GM18873 (cell line): ENCODE results near the gene WDR1.

Experiments used
- ATAC-seq: cut with Tn5 transposase; IDR thresholded peaks from one replicate; pipeline ENCODE4 v1.9.1; 2021; ENCODE audit warnings: mild to moderate bottlenecking, moderate library complexity, moderate number of reproducible peaks; ENCODE audit not compliant: unreplicated experiment, low FRiP score

The WDR1 gene, protein sequence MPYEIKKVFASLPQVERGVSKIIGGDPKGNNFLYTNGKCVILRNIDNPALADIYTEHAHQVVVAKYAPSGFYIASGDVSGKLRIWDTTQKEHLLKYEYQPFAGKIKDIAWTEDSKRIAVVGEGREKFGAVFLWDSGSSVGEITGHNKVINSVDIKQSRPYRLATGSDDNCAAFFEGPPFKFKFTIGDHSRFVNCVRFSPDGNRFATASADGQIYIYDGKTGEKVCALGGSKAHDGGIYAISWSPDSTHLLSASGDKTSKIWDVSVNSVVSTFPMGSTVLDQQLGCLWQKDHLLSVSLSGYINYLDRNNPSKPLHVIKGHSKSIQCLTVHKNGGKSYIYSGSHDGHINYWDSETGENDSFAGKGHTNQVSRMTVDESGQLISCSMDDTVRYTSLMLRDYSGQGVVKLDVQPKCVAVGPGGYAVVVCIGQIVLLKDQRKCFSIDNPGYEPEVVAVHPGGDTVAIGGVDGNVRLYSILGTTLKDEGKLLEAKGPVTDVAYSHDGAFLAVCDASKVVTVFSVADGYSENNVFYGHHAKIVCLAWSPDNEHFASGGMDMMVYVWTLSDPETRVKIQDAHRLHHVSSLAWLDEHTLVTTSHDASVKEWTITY

DNA sequence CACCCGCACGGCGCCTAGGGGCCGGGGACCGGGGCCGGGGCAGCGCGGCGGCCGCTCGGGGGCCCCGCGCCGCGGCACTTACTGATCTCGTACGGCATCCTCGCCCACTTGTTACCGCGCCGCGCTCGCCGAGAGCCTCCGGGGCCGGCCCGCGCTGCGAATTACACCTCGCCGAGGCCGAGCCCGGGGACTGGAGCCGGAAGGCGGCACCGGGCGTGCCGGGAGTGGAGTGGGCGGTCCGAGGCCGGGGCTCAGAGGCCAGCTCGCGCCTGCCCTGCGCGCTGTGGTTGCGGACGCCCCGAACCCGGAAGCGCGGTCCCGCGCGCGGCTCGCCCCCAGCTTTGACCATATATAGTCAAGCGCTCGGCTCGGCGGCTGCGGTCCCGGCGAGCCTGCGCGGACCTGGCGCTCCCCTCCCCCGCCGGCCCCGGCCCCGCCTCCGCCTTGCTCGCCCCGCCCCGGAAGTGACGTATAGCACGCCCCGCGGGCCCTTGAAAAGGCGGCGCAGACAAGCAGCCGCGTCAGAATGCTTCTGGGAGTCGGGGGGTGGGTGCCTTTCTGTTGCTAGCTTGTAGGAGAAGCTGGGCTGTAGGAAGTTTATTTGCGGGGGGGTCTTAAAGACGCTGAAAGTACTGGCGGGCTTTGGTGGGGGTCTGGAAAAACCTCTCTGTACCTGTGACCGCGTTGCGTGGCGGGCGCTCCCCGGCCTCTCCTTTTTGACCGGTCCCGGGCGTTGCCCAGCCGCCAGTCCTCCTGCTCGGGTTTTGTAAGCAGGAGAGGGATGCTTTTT is at the start of gene WDR1:
Gene WDR1, minus strand, starts transcription at position 231 of the 790 bp plus-strand sequence. Its CDS starts 133 bp downstream, at position 98.
- peak; percentile 80 for ATAC-seq

DNA sequence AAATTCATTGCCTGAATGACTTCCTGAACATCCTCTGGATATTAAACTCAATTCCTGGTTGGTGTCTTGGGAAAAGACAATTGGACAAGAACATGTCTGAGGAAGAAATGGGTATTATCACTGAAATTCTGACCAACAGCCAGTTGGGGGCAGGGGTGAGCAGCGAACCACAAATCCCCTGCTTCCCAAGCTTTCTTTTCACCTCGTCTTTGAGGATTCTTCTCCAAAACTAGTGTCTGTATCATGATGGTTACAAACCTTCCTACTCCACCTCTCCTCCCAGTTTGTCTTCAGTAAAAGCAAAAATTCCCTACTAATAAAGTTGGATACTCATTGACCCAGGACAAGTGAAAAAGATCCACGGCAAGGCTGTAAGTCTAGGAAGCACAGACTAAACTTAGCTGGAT is 48.3 kb upstream of the WDR1 start:
- ATAC-seq: no peak

DNA sequence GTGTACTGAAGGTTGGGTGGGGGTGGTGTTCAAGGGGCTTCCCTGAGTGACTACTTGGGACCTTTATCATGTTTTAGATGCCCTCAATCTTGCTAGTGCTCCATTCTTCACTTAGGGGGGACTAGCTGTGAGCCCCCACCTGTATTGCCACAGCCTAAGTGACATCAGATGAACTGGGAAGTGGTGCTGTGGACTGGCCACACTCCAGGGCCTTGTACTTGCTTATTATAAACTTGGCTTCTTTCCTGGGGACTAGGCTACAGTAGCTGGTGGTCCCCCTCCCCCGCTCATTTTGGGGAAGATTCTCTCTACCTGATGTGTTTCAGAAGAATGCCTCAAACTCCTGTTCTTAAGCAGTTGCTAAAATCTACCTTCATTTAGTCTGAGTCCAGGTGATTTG is 46.7 kb upstream of the WDR1 start:
- no peak for ATAC-seq

DNA sequence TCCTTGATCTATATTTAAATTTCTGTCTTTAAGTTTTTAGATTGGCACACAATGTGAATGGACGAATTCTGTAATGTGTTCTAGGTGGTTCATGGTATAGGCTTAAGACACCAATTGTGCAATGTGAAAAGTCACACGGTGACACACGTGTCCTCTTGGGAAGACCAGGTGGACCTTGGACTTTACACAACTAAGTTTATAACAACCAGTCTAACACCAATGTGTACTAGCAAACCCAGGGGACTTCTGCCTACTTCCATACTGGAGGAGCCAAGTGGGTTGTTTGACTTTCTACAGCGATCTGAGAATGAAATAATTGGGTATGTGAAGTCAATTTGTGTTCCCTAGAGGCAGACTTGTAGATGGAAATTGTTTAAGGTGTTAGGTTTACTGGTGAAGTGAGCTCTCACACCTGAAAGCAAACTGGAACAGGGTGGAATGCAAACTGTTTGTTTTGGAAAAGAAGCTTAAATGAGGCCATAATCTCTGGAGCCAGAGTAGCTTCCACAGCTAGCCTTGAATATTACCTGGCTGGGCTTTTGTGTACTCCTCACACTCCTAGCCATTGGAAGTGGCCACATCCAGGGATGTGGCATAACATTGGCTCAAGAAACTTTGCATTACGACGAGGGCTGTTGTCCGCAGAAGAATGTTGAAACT is 45.9 kb upstream of the WDR1 start:
- ATAC-seq: no peak

DNA sequence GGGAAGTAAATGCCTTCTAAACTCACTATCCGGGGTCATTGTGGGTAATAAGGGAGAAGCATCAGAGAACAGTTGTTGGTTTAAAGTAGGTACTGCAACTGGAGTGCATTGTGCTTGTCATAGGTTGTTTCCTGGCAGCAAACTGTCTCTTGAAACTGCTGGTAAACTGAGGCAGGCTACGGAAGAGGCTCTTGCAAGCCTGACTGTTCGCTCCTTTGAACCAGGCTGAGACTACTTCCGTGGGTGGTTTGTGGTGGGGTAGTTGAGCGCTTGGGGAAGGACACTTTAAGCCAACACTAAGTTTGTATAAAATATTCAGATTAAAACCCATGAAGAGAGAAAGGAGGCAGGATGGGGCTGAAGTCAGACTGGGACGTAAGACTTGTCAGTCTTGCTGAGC is 45.2 kb upstream of the WDR1 start:
- no peak for ATAC-seq

DNA sequence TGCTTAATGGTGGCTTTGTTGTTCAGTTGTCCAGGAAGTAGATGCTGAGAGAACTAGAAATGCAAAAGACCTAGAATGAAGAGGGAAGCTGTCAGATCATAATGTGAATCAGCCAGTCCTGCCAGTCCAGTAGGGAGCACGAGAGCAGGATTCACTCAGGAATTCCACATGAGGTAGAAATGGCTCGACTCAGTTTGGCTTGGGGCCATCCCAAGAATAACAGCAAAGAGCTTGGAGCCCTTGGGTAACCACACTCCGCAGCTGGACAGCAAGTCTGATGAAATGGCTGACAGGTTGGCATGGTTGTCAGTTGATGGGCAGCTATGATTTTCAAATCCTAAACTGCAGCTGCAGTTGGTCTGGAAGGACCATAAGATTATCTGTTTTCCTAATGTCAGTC is 44.5 kb upstream of the WDR1 start:
- ATAC-seq: no peak

DNA sequence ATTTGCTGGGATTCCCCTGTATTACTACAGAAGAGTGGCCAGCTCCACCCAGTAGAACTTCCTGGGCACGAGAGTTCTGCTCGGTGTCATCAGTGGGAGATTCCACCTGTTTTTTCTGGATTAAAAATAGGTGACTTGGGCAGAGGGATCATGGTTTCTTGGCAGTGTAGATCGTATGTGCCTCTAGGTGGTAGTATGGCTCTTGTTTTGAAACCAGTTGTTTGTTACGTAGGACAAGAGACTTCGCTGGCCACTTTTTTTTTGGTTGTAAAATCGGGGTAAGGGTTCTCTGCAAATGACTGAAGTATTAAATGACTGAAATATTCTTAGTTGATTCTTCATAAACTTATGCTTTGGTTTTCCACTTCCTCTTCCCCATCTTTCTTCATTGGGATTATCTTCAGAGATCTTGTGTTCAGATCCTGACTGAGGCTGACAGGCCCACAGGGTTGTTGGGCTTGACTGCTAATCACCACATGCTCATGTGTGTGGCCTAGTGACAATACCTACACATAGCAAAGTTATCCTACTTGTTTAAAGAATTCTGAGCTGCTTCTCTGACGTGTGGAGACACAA is 43.8 kb upstream of the WDR1 start:
- no peak for ATAC-seq

DNA sequence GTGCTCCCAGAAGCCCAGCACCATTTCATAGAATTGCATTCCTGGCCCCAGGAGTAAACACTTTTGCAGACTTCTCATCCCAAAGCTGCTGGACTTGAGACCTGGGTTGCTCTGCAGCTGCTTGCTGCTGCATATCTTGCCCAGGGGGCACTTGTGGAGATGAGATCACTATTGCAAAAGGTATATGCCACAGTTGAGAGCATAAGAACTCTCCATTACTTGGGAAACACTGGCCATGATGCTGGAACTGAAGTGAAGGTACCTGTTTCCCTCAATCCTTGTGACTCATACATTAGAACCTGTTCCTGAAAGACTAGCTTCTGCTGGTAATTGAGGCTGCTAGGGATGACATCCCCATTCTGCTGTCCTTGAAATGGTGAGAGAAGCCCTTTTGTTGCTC is 43.1 kb upstream of the WDR1 start:
- ATAC-seq: no peak

DNA sequence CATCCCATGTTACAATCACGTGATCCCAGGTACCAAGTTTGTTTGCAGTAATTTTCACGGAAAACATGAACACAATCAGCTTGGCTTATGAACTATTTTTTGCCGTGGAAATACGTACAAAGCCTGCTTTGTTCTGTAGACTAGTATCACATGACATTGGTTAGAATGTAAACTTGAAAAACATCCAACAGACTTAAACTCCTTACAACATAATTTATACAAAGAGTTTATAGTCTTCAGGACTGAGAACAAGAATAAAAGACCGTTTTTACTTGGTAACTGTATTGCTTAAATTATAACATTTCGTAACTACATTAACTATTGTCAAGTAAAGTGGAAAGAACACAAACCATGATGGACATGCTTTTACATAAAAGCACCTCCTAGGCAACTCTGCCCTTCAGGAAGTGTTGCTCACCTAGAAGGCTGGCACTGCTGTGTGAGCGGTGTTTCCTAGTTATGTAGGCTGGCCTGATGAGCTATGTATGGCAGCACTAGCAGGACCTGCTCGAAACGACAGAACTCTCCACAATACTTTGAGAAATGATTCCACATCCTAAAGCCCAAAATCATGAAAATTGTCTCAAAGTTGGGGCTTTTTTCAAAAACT is 41.8 kb upstream of the WDR1 start:
- ATAC-seq: no peak

DNA sequence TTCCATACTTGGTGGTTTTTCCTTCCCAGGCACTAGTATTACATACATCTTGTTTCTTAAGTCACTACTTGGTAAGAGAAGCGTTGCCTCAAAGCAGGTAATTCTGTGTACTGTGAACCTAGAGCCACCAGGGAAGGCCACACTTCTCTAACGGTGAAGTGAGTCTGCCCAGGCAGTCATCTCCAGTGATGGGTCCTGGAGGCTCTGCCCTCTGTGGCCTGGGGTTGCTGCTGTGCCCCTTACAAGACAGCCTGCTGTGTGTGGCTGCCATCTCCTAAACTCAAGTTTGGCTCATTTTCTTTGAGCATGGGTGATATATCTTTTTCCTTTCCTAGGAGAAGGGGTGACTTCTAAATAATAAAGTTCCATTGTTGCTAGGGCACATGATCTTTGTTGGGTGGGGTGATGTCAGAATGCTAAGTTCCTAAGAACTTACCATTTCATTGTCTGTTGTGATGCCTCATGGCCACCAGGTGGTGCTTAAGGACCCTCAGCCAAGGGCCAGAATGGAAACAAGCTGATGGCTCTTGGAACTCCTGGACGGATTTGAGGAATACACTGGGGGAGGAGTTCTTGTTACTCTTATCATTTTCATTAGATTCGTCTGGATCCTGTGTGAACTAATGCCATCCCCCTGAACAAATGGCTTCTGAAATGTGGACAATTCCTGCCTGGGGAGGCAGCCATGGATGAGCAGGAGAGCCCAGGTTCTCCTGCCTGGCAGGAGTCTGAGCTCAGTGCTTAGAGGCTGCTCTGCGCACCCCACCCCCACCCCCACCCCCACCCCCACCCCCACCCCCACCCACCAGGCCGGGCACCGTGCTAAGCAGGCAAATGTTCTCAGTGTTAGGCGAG is 41.1 kb upstream of the WDR1 start:
- peak; percentile 63 for ATAC-seq

DNA sequence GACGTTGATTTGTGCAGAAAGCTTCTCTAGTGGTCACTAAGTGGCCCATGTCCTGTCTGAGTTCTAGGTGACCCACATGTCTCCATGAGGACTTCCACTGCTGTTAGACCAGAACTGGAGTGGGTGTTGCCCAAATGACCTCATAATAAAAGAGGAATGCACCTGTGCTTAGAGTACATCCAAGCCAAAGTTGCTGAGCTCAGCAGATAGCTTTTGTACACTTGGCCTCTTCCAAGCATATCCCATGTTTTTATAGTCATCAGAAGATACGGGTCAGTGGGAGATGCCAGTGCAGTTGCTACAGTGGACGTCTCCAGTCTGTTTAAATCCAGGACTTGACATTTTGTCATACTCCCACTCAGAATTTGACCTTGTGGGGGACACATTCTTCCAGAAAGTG is 37.6 kb upstream of the WDR1 start:
- no peak for ATAC-seq

DNA sequence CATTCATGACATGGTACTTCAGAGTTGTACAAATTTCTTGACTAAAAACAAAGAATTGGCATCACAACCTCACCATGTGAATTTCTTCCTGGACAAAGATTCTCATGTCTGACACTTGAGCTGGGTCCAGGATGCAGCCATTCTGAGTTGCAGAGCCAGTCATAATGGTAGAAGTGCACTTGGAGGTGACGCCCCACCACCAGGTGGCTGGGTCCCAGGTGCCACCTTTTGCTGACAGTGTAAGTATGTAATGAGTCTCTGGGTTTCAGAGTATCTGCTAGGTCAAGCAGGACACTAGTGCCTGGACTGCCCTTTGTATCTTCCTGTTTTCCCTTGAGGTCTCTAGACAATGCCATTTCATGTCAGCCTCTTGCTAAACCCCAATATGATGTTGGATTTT is 36.6 kb upstream of the WDR1 start:
- no peak for ATAC-seq

DNA sequence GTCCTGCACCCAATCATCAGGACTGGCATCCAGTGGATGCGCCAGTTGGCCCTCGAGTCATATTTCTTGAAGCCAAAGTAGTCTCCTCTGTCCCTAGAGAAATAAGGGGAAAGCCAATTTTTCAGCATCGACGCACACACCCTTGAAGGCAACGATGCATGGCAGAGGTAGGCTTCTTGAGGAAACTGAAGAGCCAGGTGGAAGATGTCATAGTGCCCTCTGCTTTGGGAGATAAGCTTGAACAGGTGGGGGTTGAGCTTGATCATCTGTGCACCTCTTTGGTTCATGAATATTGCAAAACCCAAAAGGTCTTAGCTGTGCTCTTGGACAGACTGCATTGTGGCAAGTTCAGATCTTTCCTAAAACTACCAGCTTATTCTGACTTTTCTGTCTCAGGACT is 34.6 kb upstream of the WDR1 start:
- peak; percentile 45 for ATAC-seq

DNA sequence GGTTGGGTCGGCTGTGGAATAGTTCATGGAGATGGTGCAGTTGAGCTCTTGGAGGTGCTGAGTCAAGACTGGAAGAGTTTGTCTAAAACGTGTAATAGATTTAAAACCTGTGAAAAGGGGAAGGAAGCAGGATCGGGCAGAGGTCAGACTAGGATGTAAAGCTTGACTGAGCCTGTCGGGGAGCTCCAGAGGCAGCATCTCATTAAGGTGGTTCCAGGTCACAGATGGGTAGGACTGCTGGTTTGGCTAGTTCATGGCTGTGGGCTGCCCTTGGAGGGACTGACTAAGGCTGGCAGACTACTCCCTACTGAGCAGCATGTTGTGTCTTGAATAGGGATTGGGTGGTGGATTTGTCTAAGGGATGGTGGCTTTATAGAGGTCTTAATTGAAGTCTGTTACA is 28.4 kb upstream of the WDR1 start:
- ATAC-seq: no peak

DNA sequence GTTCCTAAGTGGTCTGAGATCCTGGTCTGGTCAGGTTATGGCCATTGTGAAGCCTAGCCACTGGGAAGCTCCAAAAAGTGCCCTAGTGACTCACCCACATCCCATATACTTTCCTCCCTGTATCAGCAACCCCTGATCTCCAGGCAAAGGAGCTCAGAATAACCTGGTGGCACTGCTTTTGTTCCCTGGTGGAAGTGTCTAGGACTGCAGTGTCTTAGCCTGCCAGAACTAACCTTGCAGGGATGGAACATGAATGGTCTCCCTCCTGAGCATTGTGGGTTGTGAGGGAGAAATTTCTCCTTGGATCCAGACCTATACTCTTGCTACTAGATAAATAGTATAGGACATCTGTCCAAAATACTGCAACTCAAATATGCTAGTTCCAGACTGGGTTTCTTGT is 27.9 kb upstream of the WDR1 start:
- ATAC-seq: no peak

DNA sequence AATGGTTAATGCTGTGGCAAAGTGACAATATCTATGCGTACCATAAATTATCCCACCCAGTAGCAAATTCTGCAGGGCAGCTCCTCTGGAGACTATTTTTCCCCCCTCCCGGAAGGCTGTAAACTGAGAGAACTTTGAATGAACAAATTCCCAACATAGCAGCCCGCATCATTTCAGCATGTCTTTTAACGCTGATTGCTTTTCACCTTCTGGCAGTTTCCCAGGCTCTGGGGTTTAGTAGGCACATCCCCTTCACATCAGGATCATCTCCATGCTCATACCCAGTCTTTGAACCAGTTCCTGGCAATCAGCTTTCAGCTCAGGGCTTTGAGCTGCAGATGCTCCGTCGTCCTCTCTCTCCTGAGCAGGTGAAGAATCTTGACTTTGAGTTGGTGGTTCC is 26.6 kb upstream of the WDR1 start:
- ATAC-seq: no peak

DNA sequence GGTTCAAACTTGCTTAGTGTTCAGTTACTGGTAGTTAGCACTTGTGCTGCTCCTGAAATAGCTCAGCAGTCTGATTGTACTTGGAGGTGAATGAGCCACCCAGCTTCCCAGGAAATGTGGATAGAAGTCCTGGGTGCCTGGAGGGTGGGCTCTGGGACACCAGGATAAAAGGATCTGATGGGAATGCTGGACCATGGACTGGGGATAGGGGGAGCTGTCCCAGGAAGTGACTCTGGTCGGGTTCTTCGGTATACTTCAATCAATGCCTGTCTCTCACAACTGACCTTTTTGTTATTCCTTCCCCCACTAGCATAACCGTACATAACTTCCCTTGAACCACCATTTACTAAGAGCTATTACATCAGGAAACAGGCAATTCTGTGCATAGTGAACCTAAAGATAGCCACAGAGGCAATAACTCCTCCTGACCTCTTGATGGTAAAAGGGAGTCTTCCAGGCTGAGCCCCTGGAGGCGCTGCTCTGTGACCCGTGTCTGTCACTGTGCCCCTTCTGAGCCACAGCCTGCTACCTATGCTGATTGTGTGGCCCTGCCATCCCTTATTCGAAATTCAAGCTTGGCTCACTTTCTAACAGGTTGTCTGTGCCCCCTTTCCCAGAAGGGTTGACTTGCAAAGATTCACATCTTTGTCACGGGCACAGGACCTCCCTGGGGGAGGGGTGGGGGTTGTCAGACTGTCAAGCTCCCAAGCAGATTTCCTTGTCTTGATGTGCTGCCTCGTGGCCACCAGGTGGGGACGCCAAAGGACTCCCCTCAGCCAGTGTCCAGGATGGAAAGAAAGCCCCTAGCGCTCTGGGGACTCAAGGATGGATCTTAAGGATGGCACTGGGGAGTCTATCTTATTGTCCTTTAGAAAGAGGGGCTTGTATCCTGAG is 24.5 kb upstream of the WDR1 start:
- ATAC-seq: no peak

DNA sequence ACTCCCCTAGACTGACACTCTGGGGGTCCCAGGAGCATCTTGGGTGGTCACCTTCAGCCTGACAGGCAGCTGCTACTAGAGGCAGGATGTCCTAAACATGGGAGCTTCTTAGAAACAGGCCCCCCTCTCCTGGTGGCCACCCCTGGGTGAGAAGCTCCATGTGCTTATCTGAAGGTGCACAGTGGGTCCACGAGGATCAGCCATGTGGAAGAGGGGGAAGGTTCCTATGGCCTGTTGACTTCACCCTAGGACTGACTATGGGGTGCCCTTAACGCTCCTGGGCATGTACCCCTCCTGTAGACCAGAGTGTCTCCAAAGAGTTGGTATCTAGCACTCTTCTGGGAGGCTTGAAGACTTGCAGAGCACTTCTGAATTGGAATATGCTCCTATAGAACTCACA is 22.9 kb upstream of the WDR1 start:
- ATAC-seq: no peak
